Inflammatory macrophage treated with lipopolysaccharide for 4 hours (primary cell): ENCODE data around the gene ATP5MC2.
"Not testable (repeated sequence)": the region's sequence is repeated elsewhere in the genome, so short reads cannot be mapped to it uniquely, and the experiment has no call there.

Experiments
- DNase-seq: peaks from one replicate; pipeline ENCODE4 v3.0.0-alpha.2; 2020

The ATP5MC2 gene

GRCh38 chr12:53675701-53676607, at the start of gene ATP5MC2:
Gene ATP5MC2, minus strand, starts transcription at chr12:53676083. Its CDS starts 3,469 bp downstream, at chr12:53672614.
- DNase-seq: peak; percentile 97

- DNase-seq: no peak
These were observed 46.7 kb upstream of the ATP5MC2 start for GRCh38 chr12:53722450-53723041.

GRCh38 chr12:53720946-53721345, 45.1 kb upstream of the ATP5MC2 start:
- DNase-seq: no peak

- DNase-seq: no peak
These were observed 43.8 kb upstream of the ATP5MC2 start for GRCh38 chr12:53719649-53720048.

- DNase-seq: not testable (repeated sequence)
These were observed 42.7 kb upstream of the ATP5MC2 start for GRCh38 chr12:53718567-53718966.

- no peak for DNase-seq
These were observed 41.4 kb upstream of the ATP5MC2 start for GRCh38 chr12:53717319-53717718.

GRCh38 chr12:53714004-53714403, 38.1 kb upstream of the ATP5MC2 start:
- no peak for DNase-seq

GRCh38 chr12:53713516-53713915, 37.6 kb upstream of the ATP5MC2 start:
- no peak for DNase-seq

- no peak for DNase-seq
These were observed 36.3 kb upstream of the ATP5MC2 start for GRCh38 chr12:53712059-53712643.

GRCh38 chr12:53710091-53710490, 34.2 kb upstream of the ATP5MC2 start:
- DNase-seq: no peak

GRCh38 chr12:53709671-53710070, 33.8 kb upstream of the ATP5MC2 start:
- DNase-seq: no peak

GRCh38 chr12:53706080-53706479, 30.2 kb upstream of the ATP5MC2 start:
- DNase-seq: no peak

- DNase-seq: no peak
These were observed 27.9 kb upstream of the ATP5MC2 start for GRCh38 chr12:53703756-53704155.

- peak; percentile 51 for DNase-seq
These were observed 25.8 kb upstream of the ATP5MC2 start for GRCh38 chr12:53701518-53702264.

GRCh38 chr12:53700567-53700966, 24.7 kb upstream of the ATP5MC2 start:
- no peak for DNase-seq

GRCh38 chr12:53699678-53700025, 23.8 kb upstream of the ATP5MC2 start:
- DNase-seq: no peak

- no peak for DNase-seq
These were observed 23.2 kb upstream of the ATP5MC2 start for GRCh38 chr12:53698948-53699677.

- DNase-seq: no peak
These were observed 20.9 kb upstream of the ATP5MC2 start for GRCh38 chr12:53696655-53697331.

GRCh38 chr12:53696285-53696654, 20.4 kb upstream of the ATP5MC2 start:
- peak; percentile 49 for DNase-seq

- DNase-seq: peak; percentile 36
These were observed 19.6 kb upstream of the ATP5MC2 start for GRCh38 chr12:53695152-53696145.

GRCh38 chr12:53694756-53695151, 18.9 kb upstream of the ATP5MC2 start:
- DNase-seq: no peak
